OCI-LY7 (cell line): Measurements from ENCODE around the gene PLCL1. TPM values are rescaled to one million over a fixed set of nuclear protein-coding genes. Genes with fewer than 3 reads are reported as not detected.

Experiments
- BruUV-seq: library from RNA; stranded (reverse); fragments of 400-500 nt; replicated peaks from 2 replicates; lab custom pipeline; 2021; lab: Mats Ljungman, UMichigan
- CTCF ChIA-PET: fragments of 300-600 bp; sonication (Branson Sonifier 250); formaldehyde crosslinking; loops from one replicate; lab custom pipeline; 2022; ENCODE audit warnings: antibody characterized with exemption; ENCODE audit not compliant: unreplicated experiment; lab: Charles Lee
- POLR2A ChIA-PET: fragments of 300-600 bp; sonication (Branson Sonifier 250); formaldehyde crosslinking; loops from one replicate; lab custom pipeline; 2022; ENCODE audit warnings: antibody characterized with exemption; lab: Charles Lee
- DNase-seq: peaks from one replicate; pipeline ENCODE4 v3.0.0-alpha.2; 2015; ENCODE audit warnings: low spot score
- H2AFZ ChIP-seq: fragments of 200-600 bp; sonication (generic), shearing (Covaris generic); 2 replicates; pipeline ENCODE4 v1.6.1; 2014; ENCODE audit warnings: mild to moderate bottlenecking, antibody characterized with exemption, low read length, moderate library complexity
- H3K27ac ChIP-seq: fragments of 200-600 bp; sonication (generic); 2 replicates; pipeline ENCODE4 v1.5.1; 2014; ENCODE audit warnings: mixed run types, low read depth, mild to moderate bottlenecking, moderate library complexity, low read length, inconsistent platforms; ENCODE audit not compliant: poor library complexity, severe bottlenecking
- H3K36me3 ChIP-seq: fragments of 200-600 bp; sonication (generic); 2 replicates; pipeline ENCODE4 v1.6.1; 2014; ENCODE audit warnings: mild to moderate bottlenecking, antibody characterized with exemption, low read length, moderate library complexity, mixed read lengths; ENCODE audit not compliant: insufficient read depth
- H3K4me1 ChIP-seq: fragments of 200-600 bp; sonication (generic); 2 replicates; pipeline ENCODE4 v1.5.1; 2014; ENCODE audit warnings: mild to moderate bottlenecking, low read length; ENCODE audit not compliant: insufficient read depth, poor library complexity, severe bottlenecking
- H3K4me2 ChIP-seq: fragments of 200-600 bp; sonication (generic); 2 replicates; pipeline ENCODE4 v1.6.1; 2014; ENCODE audit warnings: mild to moderate bottlenecking, low read length
- H3K4me3 ChIP-seq: fragments of 200-600 bp; sonication (generic); 2 replicates; pipeline ENCODE4 v1.5.1; 2014; ENCODE audit warnings: mild to moderate bottlenecking, low read depth, low read length; ENCODE audit not compliant: poor library complexity, severe bottlenecking
- H3K79me2 ChIP-seq: fragments of 200-600 bp; sonication (generic); 2 replicates; pipeline ENCODE4 v1.6.1; 2016; ENCODE audit warnings: low read depth, mild to moderate bottlenecking, low read length, moderate library complexity, mixed read lengths; ENCODE audit not compliant: insufficient read depth
- H3K9me2 ChIP-seq: fragments of 200-600 bp; sonication (generic); 2 replicates; pipeline ENCODE4 v1.6.1; 2016; ENCODE audit warnings: mild to moderate bottlenecking, low read length, mixed read lengths; ENCODE audit not compliant: insufficient read depth
- H3K9me3 ChIP-seq: fragments of 200-600 bp; sonication (generic); 2 replicates; pipeline ENCODE4 v1.6.1; 2014; ENCODE audit warnings: mild to moderate bottlenecking, mixed run types, low read length, mixed read lengths
- H4K20me1 ChIP-seq: fragments of 200-600 bp; sonication (generic); 2 replicates; pipeline ENCODE4 v1.6.1; 2014; ENCODE audit warnings: mild to moderate bottlenecking, antibody characterized with exemption, low read length, moderate library complexity, mixed read lengths; ENCODE audit not compliant: insufficient read depth
- EZH2phosphoT487 ChIP-seq: fragments of 200-600 bp; sonication (generic); IDR thresholded peaks from 2 replicates; pipeline ENCODE4 v1.6.1; 2018; ENCODE audit warnings: low read depth, borderline replicate concordance, mild to moderate bottlenecking, mixed run types, antibody characterized with exemption, low read length, moderate library complexity, mixed read lengths
- intact Hi-C: fragments of 100-400 bp; cut with micrococcal nuclease; formaldehyde crosslinking; loops from one replicate; pipeline ENCODE4 v1.10.0; 2022; ENCODE audit not compliant: unreplicated experiment
- total RNA-seq, 2 experiments: library from RNA; depleted of rRNA in 1 of 2; stranded (reverse); fragments of >200 nt in 1 of 2; shearing (Covaris generic) in 1 of 2; gene quantifications; 2 replicates each; pipeline ENCODE4 v1.2.3, GENCODE V29; 2014 to 2022
- TF ChIP-seq, protein P1 (sequence below): fragments of 200-600 bp; sonication (generic); conservative IDR thresholded peaks from 2 replicates; pipeline ENCODE4 v1.5.1; 2014; ENCODE audit warnings: mild to moderate bottlenecking, antibody characterized with exemption, low read length, moderate library complexity, mixed read lengths

The PLCL1 gene
- total RNA-seq, 2 experiments from 2014 or later, result 0.03 TPM; not detected in 1

DNA sequence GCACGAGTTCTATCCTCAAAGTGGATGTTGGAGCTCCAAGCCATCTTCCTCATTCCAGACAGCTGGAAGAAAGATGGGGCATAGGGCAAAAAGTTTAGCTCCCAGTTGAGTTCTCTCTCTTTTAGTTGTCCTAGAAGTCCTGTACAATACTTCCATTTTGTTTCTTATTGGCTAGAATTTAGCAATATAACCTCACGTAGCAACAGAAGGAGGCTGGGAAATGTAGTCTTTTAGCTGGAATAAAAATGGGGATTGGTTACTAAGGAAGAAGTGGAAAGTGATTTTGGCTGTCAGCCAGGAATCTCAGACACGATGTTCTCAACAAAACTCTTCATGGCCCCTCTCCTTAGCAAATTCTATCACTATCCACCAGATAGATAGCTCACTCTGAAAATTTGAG lies 79.9 kb downstream of the PLCL1 start:
- H3K9me3 ChIP-seq, result no peaks in the 10 kb centered on the region
- H3K27ac ChIP-seq, result no peak overlapping the region
- H3K9me2 ChIP-seq, result no peaks in the 10 kb centered on the region
- H3K4me1 ChIP-seq, result no peaks in the 10 kb centered on the region
- no peak overlapping the region for H3K4me3 ChIP-seq
- CTCF ChIA-PET, result no interaction called here
- BruUV-seq, result no TSS peak
- H3K36me3 ChIP-seq, result no peaks in the 10 kb centered on the region
- no peak overlapping the region for H3K4me2 ChIP-seq
- no peak overlapping the region for H2AFZ ChIP-seq
- POLR2A ChIA-PET, result interaction anchor here (0.7 to 0.9 kb wide), 3 partner anchors 34 to 984 kb away, joined by 3 read pairs; no protein-coding TSS in a partner anchor
- intact Hi-C loops, result no loop called here
- H3K79me2 ChIP-seq, result no peaks in the 10 kb centered on the region
- DNase-seq, result no peak
- TF ChIP-seq, protein P1, sequence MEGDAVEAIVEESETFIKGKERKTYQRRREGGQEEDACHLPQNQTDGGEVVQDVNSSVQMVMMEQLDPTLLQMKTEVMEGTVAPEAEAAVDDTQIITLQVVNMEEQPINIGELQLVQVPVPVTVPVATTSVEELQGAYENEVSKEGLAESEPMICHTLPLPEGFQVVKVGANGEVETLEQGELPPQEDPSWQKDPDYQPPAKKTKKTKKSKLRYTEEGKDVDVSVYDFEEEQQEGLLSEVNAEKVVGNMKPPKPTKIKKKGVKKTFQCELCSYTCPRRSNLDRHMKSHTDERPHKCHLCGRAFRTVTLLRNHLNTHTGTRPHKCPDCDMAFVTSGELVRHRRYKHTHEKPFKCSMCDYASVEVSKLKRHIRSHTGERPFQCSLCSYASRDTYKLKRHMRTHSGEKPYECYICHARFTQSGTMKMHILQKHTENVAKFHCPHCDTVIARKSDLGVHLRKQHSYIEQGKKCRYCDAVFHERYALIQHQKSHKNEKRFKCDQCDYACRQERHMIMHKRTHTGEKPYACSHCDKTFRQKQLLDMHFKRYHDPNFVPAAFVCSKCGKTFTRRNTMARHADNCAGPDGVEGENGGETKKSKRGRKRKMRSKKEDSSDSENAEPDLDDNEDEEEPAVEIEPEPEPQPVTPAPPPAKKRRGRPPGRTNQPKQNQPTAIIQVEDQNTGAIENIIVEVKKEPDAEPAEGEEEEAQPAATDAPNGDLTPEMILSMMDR, result no peak
- no peak for TF ChIP-seq EZH2phosphoT487
- no peaks in the 10 kb centered on the region for H4K20me1 ChIP-seq

DNA sequence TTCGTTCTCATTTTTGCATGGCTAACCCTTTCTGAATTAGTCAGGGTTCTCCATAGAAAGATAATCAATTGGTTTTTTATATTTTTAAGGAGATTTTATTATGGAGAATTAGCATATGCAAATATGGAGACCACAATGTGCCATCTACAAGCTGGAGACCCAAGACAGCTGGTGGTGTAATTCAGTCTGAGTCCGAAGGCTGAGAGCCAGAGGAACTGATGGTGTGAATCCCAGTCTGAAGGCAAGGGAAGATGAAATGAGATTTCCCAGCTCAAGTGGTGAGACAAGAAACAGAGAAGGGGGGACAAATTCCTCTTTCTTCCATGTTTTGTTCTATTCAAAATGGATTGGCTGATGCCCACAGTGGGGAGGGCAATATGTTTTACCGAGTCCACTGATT lies 80.7 kb downstream of the PLCL1 start:
- no TSS peak for BruUV-seq
- Histone ChIP-seq H3K27ac (no peak overlapping the region), H3K4me2 (no peak overlapping the region), H3K9me3 (no peaks in the 10 kb centered on the region), H2AFZ (no peak overlapping the region), H3K4me1 (no peaks in the 10 kb centered on the region), H4K20me1 (no peaks in the 10 kb centered on the region), H3K9me2 (no peaks in the 10 kb centered on the region), H3K79me2 (no peaks in the 10 kb centered on the region), H3K36me3 (no peaks in the 10 kb centered on the region), H3K4me3 (no peak overlapping the region)
- no peak for TF ChIP-seq EZH2phosphoT487
- TF ChIP-seq, protein P1, result no peak
- intact Hi-C loops, result no loop called here
- CTCF ChIA-PET, result no interaction called here
- no peak for DNase-seq
- POLR2A ChIA-PET, result no interaction called here

DNA sequence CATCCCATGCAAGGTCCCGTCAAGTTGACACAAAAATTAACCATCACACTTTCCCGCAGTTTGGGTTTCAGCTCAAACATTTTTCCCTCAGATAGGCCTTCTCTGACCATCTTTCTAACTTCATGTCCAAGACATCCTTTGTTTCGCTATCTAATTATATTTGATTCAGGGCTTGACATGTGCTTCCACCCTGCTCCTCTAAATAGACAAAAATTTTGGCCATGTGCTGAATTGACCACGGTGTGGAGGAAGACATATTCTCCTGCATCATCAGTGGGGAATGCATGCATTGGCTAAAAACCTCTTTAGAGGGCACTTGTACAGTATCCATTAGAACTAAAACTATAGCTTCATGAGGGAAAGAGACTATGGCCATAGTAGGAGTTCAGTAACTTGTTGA lies 81.2 kb downstream of the PLCL1 start:
- ChIA-PET CTCF (no interaction called here), POLR2A (no interaction called here)
- Histone ChIP-seq H3K27ac (no peak overlapping the region), H3K9me2 (no peaks in the 10 kb centered on the region), H3K4me1 (no peaks in the 10 kb centered on the region), H2AFZ (no peak overlapping the region), H3K79me2 (no peaks in the 10 kb centered on the region), H3K36me3 (no peaks in the 10 kb centered on the region), H3K4me2 (no peak overlapping the region), H3K4me3 (no peak overlapping the region), H3K9me3 (no peaks in the 10 kb centered on the region), H4K20me1 (no peaks in the 10 kb centered on the region)
- intact Hi-C loops, result no loop called here
- TF ChIP-seq, protein P1, result no peak
- TF ChIP-seq EZH2phosphoT487, result no peak
- BruUV-seq, result no TSS peak
- no peak for DNase-seq
